Lower lobe of right lung (tissue), 2 donors: ENCODE results near the gene SPATA16. TPM values are rescaled to one million over a fixed set of nuclear protein-coding genes. Genes with fewer than 3 reads are reported as not detected.

Source experiments
- ATAC-seq, 2 donors: fragments of 200-7000 bp; cut with Tn5 transposase; one replicate each; pipeline ENCODE4 v1.9.1; 2020 to 2022; ENCODE audit warnings: mild to moderate bottlenecking in 2 of 2, moderate library complexity in 2 of 2
- DNase-seq: peaks from one replicate; pipeline ENCODE4 v3.0.0-alpha.2; 2020
- H3K27ac ChIP-seq: fragments of 200-600 bp; one replicate; pipeline ENCODE4 v1.8.0; 2022
- H3K27me3 ChIP-seq: fragments of 200-600 bp; one replicate; pipeline ENCODE4 v1.8.0; 2022; ENCODE audit warnings: low read depth
- H3K36me3 ChIP-seq: fragments of 200-600 bp; one replicate; pipeline ENCODE4 v1.8.0; 2022; ENCODE audit warnings: mild to moderate bottlenecking
- H3K4me1 ChIP-seq: fragments of 200-600 bp; one replicate; pipeline ENCODE4 v1.8.0; 2022
- H3K4me3 ChIP-seq: fragments of 200-600 bp; one replicate; pipeline ENCODE4 v1.8.0; 2022; ENCODE audit warnings: mild to moderate bottlenecking
- H3K9me3 ChIP-seq: fragments of 200-600 bp; one replicate; pipeline ENCODE4 v1.8.0; 2022
- intact Hi-C: fragments of 100-400 bp; cut with DNase I; formaldehyde crosslinking; loops from one replicate; pipeline ENCODE4 v1.11.0; 2022
- total RNA-seq: library from RNA; stranded (reverse); fragmentation: NEBNext Ultra II Directional; extraction: Animal tissue kit (Norgen Biotek cat#: 25700); gene quantifications from one replicate; pipeline ENCODE4 v1.2.1, GENCODE V29; 2021
- TF ChIP-seq, protein P1 (sequence below): fragments of 200-600 bp; IDR thresholded peaks from one replicate; pipeline ENCODE4 v1.8.0; 2022; ENCODE audit warnings: antibody characterized with exemption, mild to moderate bottlenecking
- donor health status: DM: no; HTN: yes; CAD: no; lungs with severe emphysema.

Gene SPATA16
- total RNA-seq, 1 donor from 2014 or later = not detected

DNA sequence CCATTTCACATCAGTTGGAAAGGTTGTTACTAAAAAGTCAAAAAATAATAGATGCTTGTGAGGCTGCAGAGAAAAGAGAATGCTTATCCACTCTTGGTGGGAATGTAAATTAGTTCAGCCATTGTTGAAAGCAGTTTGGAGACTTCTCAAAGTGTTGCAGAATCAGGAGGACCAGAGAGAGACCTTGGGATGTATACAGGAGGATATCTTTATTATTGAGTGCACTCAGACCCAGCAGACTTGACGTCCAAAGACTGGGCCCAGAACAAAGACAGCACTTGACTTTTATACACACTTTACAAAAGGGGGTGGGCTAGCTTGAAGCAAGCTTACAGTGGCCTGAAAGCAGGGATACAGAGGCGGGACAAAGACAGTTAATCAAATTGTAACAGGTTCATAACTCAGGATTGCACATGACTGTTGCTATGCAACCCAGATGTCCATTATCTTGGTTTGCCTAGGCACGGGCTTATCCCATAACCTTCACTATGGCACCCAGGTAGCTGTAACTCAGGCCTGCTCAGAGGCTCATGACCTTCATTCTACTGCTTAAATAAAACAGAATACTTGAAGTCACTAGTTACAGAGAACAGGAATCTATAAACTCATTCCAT is 127.7 kb downstream of the SPATA16 start:
- Histone ChIP-seq H3K27me3 (no peaks in the 10 kb centered on the region), H3K27ac (no peak overlapping the region), H3K4me3 (no peak overlapping the region), H3K36me3 (no peaks in the 10 kb centered on the region), H3K9me3 (no peaks in the 10 kb centered on the region), H3K4me1 (no peaks in the 10 kb centered on the region)
- TF ChIP-seq, protein P1, sequence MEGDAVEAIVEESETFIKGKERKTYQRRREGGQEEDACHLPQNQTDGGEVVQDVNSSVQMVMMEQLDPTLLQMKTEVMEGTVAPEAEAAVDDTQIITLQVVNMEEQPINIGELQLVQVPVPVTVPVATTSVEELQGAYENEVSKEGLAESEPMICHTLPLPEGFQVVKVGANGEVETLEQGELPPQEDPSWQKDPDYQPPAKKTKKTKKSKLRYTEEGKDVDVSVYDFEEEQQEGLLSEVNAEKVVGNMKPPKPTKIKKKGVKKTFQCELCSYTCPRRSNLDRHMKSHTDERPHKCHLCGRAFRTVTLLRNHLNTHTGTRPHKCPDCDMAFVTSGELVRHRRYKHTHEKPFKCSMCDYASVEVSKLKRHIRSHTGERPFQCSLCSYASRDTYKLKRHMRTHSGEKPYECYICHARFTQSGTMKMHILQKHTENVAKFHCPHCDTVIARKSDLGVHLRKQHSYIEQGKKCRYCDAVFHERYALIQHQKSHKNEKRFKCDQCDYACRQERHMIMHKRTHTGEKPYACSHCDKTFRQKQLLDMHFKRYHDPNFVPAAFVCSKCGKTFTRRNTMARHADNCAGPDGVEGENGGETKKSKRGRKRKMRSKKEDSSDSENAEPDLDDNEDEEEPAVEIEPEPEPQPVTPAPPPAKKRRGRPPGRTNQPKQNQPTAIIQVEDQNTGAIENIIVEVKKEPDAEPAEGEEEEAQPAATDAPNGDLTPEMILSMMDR = no peak
- DNase-seq = no peak
- no peak for ATAC-seq
- intact Hi-C loops = no loop called here

GRCh38 chr3:173009410-173009809 is 131.6 kb downstream of the SPATA16 start:
- intact Hi-C loops = no loop called here
- H3K4me3 ChIP-seq = no peak overlapping the region
- no peak overlapping the region for H3K27ac ChIP-seq
- peaks cover 3% of the 10 kb centered on the region for H3K27me3 ChIP-seq
- DNase-seq (no peak), ATAC-seq (no peak)
- H3K4me1 ChIP-seq = no peaks in the 10 kb centered on the region
- TF ChIP-seq, protein P1 = no peak
- H3K9me3 ChIP-seq = no peaks in the 10 kb centered on the region
- no peaks in the 10 kb centered on the region for H3K36me3 ChIP-seq

DNA sequence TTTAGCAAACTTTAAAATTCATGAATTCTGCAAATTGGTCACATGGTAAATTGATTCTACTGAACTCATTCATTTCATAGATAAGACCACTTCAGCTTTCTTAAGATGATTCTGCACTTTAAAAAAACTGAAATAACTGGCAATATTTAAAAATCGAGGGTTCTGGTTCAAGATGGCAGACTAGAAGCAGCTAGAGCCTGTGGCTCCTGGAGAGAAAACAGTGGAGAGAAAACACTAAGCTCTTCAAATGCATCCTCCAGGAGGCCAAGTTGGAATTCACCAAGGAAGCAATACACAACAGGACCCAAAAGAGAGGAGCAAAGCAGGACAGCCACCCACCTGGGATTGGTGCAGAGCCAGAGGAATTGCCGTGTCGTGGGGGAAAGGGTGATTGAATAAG is 132.1 kb downstream of the SPATA16 start:
- Histone ChIP-seq H3K36me3 (no peaks in the 10 kb centered on the region), H3K9me3 (no peaks in the 10 kb centered on the region), H3K27me3 (peaks cover 3% of the 10 kb centered on the region), H3K27ac (no peak overlapping the region), H3K4me3 (no peak overlapping the region), H3K4me1 (no peaks in the 10 kb centered on the region)
- TF ChIP-seq, protein P1 = no peak
- intact Hi-C loops = no loop called here
- DNase-seq (no peak), ATAC-seq (no peak)

DNA sequence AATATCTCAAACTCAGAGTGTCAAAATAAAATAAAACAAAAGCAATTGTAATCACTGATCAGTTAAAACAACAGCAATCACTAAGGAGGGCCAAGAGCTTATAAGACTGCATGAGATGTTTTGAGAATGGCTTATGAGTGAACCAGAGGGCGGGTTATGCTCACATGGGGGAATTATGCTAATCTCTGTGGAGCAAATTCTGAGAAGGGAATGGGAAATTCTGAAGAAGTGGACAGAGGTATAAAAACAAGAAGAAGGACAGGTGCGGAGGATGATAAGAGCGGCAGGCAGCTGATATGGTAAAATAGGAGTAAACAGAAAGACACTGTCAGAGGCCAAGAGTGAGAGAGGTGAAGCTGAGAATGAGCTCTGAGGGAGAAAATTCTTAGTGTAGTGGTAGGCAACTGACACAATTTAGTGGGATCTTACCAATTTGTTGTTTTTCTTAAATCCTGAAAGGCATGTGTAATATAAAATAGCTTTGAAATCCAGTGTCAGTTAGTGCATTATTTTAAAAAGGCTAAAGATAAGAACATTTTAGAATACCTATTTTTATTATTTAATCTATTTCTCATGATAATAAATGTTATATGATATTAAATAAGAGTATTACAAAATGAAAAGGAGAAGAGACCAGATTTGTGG is 133.8 kb downstream of the SPATA16 start:
- H3K4me3 ChIP-seq = no peak overlapping the region
- no peak overlapping the region for H3K27ac ChIP-seq
- peaks cover 3% of the 10 kb centered on the region for H3K27me3 ChIP-seq
- H3K36me3 ChIP-seq = no peaks in the 10 kb centered on the region
- H3K4me1 ChIP-seq = no peaks in the 10 kb centered on the region
- intact Hi-C loops = no loop called here
- ATAC-seq = no peak
- TF ChIP-seq, protein P1 = no peak
- DNase-seq = no peak
- no peaks in the 10 kb centered on the region for H3K9me3 ChIP-seq

GRCh38 chr3:173006006-173006405 is 135.0 kb downstream of the SPATA16 start:
- ATAC-seq = no peak
- no peaks in the 10 kb centered on the region for H3K36me3 ChIP-seq
- H3K9me3 ChIP-seq = no peaks in the 10 kb centered on the region
- H3K27ac ChIP-seq = no peak overlapping the region
- TF ChIP-seq, protein P1 = no peak
- intact Hi-C loops = no loop called here
- H3K27me3 ChIP-seq = peaks cover 3% of the 10 kb centered on the region
- no peak for DNase-seq
- H3K4me3 ChIP-seq = no peak overlapping the region
- no peaks in the 10 kb centered on the region for H3K4me1 ChIP-seq
